Right kidney (tissue), 1 donor: Measurements from ENCODE around the gene ANKS1B.

Source experiments
- DNase-seq: peaks from one replicate; pipeline ENCODE4 v3.0.0-alpha.2; 2016

The ANKS1B gene

DNA sequence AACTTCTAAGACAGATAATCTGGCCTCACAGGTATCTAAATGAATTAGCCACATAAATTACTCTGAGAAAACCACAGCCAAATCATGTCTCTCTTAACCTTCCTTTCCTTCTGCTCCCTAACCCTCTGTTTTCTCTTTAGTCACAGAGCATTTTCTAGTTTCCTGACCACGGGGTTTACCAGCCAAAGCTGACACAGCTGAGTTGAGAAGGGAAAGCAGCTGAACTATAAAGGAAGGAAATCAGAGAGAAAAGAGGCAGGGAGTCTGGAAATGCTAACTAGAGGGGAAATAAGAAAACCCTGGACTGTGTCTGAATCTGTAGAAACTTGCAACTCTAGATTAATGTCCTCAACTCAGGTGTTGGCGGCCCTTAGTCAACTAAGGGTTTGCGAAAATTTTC lies 24.4 kb downstream of the ANKS1B start:
- DNase-seq, result no peak

DNA sequence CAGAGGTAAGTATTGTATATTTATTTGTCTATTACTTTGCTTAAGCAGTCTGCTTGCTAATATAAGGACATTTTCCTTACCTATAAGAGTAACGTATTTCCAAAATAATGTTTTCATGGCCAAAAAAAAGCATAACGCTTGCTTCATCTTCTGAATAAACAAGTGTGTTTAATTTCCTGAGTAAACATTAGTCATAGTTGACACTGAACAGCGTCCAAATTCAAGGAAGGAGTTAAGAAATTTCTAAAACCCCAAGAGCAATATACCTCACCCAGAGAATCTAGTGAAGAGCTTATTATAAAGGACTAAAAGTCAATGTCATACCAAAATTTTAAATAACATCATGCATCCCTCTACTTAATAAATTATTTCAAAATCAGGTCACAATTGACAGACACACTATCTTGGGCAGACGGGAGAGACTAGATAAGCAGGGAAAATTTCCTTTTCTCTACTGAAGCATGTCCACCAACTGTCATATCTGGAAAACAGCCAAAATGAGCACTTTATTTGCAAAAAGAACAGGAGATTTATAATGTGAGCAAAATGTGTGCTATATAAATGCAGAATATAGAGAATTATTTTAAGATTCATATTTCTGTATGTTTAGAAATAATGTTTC lies 25.1 kb downstream of the ANKS1B start:
- no peak for DNase-seq

DNA sequence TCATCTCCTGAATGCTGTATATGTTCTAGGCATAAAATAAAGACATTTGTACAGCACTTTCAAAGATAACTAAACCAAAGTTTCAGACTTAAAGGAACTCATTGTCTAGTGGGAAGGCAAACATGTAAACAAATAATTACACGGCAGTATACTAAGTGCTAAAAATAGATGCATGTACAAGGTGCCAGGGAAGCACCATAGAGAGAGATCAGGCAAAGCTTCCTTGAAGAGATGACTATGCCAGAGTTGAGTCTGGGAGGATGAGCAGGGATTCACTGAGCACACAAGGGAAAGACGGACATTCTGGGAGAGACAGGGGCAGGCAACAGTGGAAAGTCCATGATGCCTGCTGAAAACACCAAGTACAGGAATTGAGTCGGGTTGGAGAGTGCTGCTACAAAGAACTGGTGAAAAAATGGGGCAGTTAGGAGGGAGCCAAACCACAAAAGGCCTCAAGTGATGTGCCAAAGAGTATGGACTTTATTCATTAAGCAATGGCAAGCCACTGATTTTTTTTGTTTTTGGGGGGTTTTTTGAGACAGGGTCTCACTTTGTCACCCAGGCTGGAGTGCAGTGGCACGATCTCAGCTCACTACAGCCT lies 26.8 kb downstream of the ANKS1B start:
- DNase-seq, result no peak

DNA sequence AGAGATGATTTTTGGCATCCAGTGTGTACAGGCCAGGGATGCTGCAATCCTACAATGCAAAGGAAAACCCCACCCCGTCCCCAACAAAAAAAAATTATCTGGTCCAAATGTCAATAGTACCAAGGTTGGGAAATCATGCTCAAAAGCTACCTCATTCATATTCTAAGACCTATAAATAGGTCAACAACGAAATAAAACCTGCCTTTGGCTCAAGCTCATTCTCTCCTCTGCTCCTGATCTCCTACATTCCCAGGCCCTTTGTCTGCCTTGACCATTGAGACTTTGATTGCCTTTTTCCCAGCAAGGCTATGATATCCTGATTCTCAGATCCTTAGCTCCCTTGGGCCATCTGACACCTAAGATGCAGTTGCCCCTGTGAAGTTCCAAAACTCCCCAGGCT lies 30.0 kb downstream of the ANKS1B start:
- DNase-seq, result no peak

DNA sequence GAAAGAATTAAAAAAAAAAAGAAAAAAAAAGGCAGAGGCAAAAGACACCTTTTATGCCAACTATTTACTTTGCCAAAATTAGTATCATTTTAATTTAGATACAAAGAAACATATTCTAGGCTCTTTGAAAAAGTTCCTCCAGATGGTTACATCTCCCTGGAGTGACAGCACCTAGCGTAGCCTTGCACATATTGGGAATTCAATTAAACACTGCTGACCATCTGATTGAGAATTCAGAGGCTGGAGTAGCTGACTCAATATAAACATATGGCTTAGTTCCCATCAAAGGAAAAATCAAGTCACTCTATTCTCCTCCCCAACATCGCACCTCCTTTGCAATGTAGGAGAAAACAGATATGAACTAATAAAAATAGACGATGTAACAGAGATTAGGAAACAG lies 36.4 kb downstream of the ANKS1B start:
- DNase-seq, result no peak

DNA sequence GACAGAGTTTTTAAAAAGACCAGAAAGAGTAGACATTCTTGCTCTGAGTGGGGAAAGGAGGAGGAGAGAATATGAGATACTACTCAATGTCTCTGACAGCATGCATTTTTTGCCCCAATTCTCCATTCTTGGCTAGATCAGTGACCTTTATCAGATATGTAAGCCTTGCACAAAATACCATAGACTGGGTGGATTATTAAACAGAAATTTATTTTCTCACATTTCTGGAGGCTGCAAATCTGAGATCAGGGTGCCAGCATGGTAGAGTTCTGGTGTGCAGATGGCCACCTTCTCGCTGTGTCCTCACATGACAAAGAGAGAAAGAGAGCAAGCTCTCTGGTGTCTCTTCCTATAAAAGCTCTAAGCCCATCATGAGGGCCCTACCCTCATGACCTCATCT lies 38.6 kb downstream of the ANKS1B start:
- no peak for DNase-seq

DNA sequence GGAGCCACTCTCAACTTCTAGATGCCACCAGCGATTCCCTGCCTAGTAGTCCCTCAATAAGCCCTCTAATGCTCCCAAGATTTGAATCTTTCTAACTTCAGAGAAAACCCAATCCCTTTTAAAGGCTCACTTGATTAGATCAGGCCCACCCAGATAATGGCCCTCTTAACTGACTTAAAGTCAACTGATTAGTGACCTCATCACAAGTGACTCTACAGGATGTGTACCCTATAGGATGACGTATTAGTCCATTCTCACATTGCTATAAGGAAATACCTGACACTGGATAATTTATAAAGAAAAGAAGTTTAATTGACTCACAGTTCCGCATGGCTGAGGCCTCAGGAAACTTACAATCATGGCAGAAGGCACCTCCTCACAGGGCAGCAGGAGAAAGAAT lies 49.1 kb downstream of the ANKS1B start:
- no peak for DNase-seq

DNA sequence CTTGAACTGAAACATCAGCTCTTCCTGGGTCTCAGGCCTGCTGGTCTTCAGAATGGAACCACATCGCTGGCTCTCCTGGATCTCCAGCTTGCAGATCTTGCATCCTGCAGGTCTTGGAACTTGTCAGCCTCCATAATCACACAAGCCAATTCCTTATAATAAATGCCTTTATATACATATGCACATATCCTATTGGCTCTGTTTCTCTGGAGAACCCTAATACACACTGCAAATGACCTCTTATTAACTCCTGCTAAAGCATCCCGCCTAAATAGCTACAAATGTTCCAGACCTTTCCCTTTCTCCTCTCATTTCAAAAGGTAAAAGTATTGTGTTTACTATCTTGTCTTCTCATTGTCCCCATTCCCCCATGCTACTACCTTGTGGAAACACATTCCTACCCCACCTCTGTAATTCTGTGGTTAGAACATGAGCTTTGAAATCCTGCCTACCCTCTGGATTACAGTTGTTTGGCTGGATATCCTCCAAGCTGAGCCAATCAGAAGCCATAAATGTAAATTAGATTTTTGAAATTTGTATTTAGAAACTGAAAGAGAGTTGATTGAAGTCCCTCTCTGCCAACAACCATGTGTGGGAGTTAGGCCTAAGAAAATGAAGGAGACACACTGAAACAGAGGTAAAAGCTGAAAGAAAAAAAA lies 58.1 kb downstream of the ANKS1B start:
- DNase-seq, result no peak

DNA sequence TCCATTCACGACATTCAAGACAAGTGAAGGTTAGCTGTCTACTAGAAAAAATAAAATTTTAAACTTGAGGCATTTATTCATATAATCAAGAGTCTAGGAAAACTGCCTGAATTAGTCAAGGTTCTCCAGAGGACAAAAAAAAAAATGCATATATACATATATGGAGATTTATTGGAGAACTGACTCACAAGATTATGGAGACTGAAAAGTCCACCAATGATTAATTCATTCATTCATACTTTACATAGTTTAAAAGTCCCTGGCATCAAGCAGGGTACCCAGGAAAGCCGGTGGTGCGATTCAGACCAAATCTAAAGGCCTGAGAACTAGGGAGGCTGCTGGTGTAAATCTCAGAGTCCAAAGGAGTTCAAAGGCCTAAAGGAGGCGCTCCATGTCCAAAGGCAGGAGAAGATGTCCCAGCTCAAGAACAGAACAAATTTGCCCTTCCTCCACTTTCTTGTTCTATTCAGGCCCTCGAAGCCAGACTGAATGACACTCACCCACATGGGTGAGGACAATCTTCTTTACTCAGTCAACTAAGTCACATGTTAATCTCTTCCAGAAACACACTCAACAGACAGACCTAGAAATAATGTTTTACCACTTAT lies 64.3 kb downstream of the ANKS1B start:
- no peak for DNase-seq

DNA sequence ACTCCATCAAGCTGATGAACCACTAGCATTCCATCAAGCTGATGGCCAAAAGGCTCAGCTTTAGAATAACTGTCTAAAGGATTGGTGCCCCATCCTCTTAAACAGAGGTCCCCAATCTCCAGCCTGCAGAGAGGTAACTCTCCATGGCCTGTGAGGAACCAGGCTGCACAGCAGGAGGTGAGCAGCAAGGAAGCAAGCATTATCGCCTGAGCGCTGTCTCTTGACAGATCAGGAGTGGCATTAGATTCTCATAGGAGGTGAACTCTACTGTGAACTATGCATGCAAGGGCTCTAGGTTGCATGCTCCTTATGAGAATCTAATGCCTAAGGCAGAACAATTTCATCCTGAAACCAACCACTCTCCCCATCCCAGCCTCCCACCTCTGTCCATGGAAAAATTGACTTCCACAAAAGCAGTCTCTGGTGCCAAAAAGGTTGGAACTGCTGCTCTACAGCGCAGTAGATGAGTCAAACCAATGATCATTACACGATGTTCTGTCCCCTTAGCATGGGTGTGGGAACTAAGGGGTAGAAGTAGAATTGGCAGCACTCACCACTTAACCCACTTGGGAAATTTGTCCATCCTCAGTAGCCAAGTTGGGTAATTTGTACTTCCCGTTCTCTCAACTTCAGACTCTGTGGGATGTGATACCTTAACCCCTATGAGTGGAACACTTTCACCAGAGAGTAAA lies 66.9 kb downstream of the ANKS1B start:
- DNase-seq, result no peak

DNA sequence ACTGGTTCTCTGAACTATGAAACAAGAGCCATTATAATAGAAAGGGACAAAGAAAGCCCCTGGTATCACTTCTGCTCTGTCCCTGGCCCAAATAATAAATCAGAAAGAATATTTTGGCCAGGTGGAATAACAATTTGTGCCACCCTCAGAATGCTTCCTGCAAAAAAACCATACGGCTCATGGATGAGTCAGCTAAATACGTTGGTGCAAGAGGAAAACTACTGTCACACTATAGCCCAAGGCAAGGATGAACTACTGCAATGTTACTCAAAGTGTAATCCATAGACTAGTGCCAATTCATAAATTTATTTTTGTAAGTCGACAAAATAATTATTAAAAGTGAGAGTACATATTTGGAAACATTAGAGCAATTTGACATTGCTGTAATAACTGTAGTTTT lies 68.2 kb downstream of the ANKS1B start:
- no peak for DNase-seq

DNA sequence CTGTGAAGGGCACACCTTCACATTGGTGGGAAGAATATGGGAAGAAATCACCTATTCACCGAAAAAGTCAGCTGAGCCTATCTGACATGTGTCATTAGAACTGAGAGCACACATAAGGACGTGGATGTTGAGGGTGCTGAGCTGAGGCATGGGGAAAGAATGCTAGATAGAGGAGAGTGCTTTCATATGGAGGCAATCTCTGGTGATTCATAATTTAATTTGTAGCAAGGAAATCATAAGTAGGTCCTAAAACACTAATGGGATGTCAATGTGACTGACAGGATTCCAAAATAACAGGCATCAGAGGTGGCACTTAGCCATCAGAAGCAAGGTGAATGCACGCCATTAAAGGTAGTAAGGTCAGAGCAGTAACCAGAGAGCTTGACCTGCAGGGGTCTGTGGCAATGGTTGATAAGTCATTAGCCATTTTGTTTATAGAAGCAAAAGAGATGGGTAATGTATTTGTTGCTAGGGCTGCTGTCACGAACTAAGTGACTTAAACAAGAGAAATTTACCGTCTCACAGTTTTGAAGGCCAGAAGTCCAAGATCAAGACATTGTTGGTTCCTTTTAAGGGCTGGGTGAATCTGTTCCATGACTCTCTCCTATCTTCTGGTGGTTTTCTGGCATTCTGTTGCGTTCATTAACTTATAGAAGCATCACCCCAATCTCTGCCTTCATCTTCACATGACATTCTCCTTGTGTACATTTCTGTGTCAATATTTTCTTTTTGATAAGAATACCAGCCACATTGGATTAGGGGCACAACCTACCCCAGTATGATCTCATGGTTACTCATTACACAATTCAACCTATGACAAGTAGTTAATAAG lies 69.3 kb downstream of the ANKS1B start:
- DNase-seq, result no peak

DNA sequence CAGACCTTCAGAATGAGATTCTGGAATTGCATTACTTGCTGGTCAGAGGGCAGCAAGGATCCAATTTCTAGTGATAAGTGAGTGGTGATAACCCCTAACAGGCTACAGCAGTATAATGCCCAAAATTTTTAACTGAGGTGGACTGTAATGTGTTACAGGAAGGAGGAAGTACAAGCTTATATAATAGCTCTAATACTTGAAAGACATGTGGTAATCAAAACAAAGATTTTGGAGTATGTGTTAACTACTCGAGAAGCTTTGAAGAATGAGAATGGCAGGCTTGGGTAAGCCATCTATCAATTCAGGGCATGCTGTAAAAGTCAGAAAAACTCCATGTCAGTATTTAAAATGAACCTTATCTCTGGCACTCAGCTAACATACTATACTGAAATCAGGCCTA lies 70.5 kb downstream of the ANKS1B start:
- no peak for DNase-seq

DNA sequence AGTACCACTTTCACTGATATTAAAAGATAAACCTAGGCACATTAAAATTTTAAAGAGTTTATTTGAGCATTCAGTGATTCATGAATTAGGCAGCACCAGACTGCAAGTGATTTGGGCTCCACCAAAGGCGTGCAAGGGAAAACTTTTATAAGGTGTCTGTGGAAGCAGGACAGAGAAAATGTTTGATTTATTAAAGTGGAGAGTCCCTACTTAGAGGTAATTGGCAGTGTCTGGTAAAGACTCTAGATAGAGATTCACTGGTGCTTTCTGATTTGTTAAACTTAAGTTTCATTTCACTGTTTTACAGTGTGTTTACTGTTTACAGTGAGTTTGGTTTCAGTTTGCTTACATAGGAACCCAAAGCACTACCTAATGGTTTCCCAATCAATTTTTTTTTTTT lies 72.8 kb downstream of the ANKS1B start:
- no peak for DNase-seq

DNA sequence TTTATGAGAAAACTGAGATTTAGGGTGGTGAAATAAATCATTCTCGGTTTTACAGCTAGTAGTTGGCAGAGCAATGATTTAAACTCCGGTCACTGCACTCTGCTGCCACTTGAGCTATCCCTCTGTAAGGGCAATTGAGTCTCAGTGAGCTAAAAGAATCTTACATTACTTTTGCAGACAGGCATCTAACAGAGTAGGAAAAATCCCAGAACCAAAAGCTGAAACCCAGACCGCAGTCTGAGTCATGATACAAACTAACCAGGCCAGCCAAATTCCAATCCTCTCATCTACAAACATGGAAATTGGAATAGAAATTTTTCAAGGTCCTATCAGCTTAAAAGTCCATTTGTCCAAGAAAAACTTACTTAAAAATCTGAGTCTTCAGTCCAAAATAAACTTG lies 73.7 kb downstream of the ANKS1B start:
- DNase-seq, result no peak

DNA sequence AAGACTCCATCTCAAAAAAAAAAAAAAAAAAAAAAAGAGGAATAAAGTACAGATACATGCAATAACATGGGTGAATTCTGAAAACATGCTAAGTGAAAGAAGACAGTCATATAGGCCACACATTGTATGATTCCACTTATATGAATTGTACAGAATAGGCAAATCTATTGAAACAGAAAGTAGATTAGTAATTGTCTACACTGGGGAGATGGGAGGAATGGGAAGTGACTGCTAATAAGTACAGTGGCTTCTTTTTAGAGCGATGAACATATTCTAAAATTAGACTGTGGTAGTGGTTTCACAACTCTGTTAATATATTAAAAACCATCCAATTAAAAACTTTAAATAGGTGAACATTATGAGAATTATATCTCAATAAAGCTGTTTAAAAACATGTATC lies 74.4 kb downstream of the ANKS1B start:
- DNase-seq, result no peak

DNA sequence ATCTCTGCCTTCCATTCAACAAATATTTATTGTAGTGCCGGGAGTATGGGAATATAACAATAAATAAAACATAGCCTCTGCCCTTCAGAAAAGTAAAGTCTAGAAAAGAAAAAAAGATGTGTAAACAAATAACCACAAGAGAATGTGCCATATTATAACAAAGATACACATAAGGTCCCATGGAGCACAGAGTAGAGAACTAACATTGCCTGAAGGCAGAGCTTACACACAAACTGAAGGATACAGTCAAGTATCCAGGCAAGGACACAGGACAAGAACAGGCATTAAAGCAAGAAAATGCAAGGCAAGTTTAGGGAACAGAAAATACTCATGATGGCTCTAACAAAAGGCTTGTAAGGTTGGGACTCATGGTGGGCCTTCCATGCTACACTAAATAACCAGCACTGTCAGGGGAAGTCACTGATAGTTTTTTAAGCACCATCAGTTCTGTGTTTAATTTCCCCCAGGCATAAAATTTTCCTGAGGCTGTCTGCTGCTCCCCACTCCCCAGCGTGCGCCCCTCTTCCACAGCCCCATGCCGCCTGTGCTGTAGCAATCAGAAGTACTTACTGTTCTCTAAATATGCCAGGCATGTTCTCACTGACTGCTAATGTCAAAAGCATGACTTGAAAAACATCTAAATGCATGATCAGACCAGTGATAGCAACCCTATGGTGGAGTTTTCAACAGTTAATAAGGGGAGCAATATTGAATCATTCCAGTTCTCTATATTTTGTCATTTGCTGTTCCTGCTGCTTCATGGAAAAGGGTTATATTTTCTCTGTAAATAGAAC lies 77.8 kb downstream of the ANKS1B start:
- no peak for DNase-seq

DNA sequence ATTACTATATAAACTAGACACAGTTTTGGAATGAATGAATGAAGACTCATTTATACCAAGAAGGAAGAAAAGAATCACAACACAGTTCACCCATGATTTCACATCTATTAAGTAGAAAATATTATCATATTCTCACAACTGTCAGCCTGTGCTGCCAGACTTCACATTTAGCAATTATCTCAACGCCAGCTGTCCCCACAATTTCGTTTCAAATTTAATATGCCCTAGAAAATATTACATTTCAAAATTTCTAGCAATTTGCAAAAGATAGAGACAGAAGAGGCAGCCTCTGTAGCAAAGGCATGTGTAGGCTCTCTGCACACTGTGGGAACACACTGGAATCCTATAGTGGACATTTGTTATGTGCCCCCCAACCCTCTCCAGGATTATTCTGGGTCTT lies 83.6 kb downstream of the ANKS1B start:
- DNase-seq, result no peak

DNA sequence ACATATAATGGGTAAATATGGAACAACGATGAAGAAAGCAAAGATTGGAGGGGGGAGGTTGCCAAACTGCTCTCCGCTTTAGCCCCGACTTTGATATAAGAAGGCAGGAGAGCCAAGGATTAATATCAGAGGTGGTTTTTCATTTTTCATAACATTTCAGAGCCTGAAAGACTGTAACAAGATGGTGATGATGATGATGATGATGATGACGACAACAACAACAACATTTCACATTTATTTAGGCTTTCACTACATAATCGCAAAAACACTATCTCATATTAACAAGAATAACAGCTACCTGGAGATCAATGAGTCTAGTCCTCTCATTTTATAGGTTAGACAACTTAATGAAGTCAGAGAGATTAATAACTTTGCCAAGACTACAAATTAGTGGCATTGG lies 86.1 kb downstream of the ANKS1B start:
- DNase-seq, result no peak

DNA sequence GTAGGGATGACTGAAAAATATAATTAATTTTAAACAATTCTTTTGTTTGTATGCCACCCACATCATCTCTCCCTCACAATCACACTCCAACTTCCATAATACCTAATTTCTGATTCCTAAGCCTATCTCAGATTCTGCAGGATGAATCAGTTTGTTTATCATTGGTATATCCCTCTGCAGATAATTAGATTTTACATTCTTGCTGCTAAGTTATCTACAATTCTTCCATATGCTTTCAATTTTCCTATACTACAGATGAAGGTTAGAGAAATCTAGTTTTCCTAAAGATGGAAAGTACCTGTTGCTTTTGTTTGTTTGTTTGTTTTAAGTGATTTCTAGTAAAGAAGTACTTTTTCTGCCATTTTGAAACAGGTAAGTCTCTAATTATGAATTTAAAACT lies 105.3 kb downstream of the ANKS1B start:
- DNase-seq, result no peak

DNA sequence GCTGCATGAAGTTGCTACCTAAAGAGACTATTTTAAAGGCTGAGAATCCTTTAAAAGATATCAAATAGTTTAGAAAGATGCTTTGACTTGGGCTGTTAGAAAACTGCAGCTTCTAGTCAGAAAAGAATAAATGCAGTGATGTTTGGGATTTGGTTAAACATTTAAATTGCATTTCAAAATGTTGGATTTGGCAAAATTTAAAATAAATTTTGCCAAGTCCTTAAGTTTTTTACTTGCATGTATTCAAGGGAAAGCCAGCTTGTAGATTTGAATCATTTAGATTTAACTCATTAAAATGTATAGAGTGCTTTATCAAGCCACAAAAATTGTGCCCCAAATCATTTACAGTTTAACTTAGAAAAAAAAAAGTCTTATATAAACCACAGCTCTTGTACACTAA lies 109.7 kb downstream of the ANKS1B start:
- DNase-seq, result no peak
